Esophagus (tissue), 2 donors: ENCODE results near the gene IFI6. TPM values are rescaled to one million over a fixed set of nuclear protein-coding genes. Genes with fewer than 3 reads are reported as not detected.
"Not testable (repeated sequence)": the region's sequence is repeated elsewhere in the genome, so short reads cannot be mapped to it uniquely, and the experiment has no call there.

Experiments used
- H3K27ac ChIP-seq, 2 donors: one replicate each; pipeline ENCODE4 v1.5.1; 2013; ENCODE audit warnings: low read depth in 2 of 2, mild to moderate bottlenecking in 2 of 2, inconsistent platforms in 1 of 2, low read length in 1 of 2, moderate library complexity in 1 of 2
- H3K27me3 ChIP-seq, 2 donors: one replicate each; pipeline ENCODE4 v1.6.1; 2013; ENCODE audit warnings: low read length in 2 of 2, control low read depth in 1 of 2, mild to moderate bottlenecking in 1 of 2; ENCODE audit not compliant: insufficient read depth in 2 of 2, control insufficient read depth in 1 of 2
- H3K36me3 ChIP-seq, 2 donors: one replicate each; pipeline ENCODE4 v1.6.1; 2013; ENCODE audit warnings: low read length in 1 of 2; ENCODE audit not compliant: control insufficient read depth in 2 of 2, insufficient read depth in 2 of 2
- H3K4me1 ChIP-seq, 2 donors: one replicate each; pipeline ENCODE4 v1.6.1; 2013; ENCODE audit warnings: low read length in 1 of 2; ENCODE audit not compliant: control insufficient read depth in 2 of 2, insufficient read depth in 2 of 2
- H3K4me3 ChIP-seq, 2 donors: one replicate each; pipeline ENCODE4 v1.5.1; 2013; ENCODE audit warnings: low read length in 2 of 2, mild to moderate bottlenecking in 2 of 2, low read depth in 1 of 2, moderate library complexity in 1 of 2
- H3K9me3 ChIP-seq, 2 donors: one replicate each; pipeline ENCODE4 v1.6.1; 2013; ENCODE audit warnings: mild to moderate bottlenecking in 2 of 2, low read depth in 1 of 2, low read length in 1 of 2, moderate library complexity in 1 of 2; ENCODE audit not compliant: control insufficient read depth in 2 of 2, insufficient read depth in 1 of 2
- WGBS, 2 donors: extraction: QIAGEN DNeasy Blood & Tissue Kit; methylation state at CpG; one replicate each; pipeline ENCODE4 v1.1.7; 2013; 5-methylcytosine and 5-hydroxymethylcytosine counted together
- polyA plus RNA-seq, 2 donors: library from polyadenylated mRNA; stranded (reverse); fragments of 200-250 nt; gene quantifications; one replicate each; pipeline ENCODE4 v1.2.3, GENCODE V29; 2013
- donor health status: healthy with polysubstance abuse.
- donor health status: Bipolar disorder and iron deficiency.

The IFI6 gene
- 1 to 10 TPM; 7.0 to 9.6 TPM for polyA plus RNA-seq

- Histone ChIP-seq H3K27ac (peak within 1 kb of the TSS; percentile 92 to 93), H3K27me3 (no peaks in the 10 kb centered on the region), H3K4me1 (no peaks in the 10 kb centered on the region), H3K9me3 (no peaks in the 10 kb centered on the region), H3K36me3 (no peaks in the 10 kb centered on the region), H3K4me3 (peak within 1 kb of the TSS; percentile 45 to 48)
- 0 to 1% methylated on average over 10 of the region's 10 CpGs for WGBS, 2 donors
Observed at GRCh38 chr1:27671964-27672749, at the start of gene IFI6. TSS of gene IFI6 (minus strand) at chr1:27672192. CDS start at chr1:27669314, 2,878 bp downstream.

GRCh38 chr1:27719286-27720251 lies 47.6 kb upstream of the IFI6 start:
- Histone ChIP-seq H3K4me3 (no peak overlapping the region), H3K36me3 (no peaks in the 10 kb centered on the region), H3K27me3 (no peaks in the 10 kb centered on the region), H3K4me1 (no peaks in the 10 kb centered on the region), H3K9me3 (no peaks in the 10 kb centered on the region), H3K27ac (no peak overlapping the region)
- 47 to 60% methylated on average over 5 of the region's 5 CpGs for WGBS, 2 donors

- Histone ChIP-seq H3K27ac (no peak overlapping the region), H3K4me1 (no peaks in the 10 kb centered on the region), H3K4me3 (no peak overlapping the region), H3K27me3 (no peaks in the 10 kb centered on the region), H3K9me3 (no peaks in the 10 kb centered on the region), H3K36me3 (no peaks in the 10 kb centered on the region)
- WGBS, 2 donors: 71 to 78% methylated on average over 2 of the region's 2 CpGs
Observed at GRCh38 chr1:27716262-27716895, 44.4 kb upstream of the IFI6 start.

- H3K4me1 ChIP-seq: no peaks in the 10 kb centered on the region
- H3K27me3 ChIP-seq: no peaks in the 10 kb centered on the region
- 71% methylated on average over 3 of the region's 3 CpGs for WGBS, 2 donors
- H3K9me3 ChIP-seq: no peaks in the 10 kb centered on the region
- H3K27ac ChIP-seq: no peak overlapping the region
- no peak overlapping the region for H3K4me3 ChIP-seq
- H3K36me3 ChIP-seq: no peaks in the 10 kb centered on the region
Observed at GRCh38 chr1:27713869-27714513, 42.0 kb upstream of the IFI6 start.

- WGBS, 2 donors: 53 to 63% methylated on average over 3 of the region's 3 CpGs
- H3K4me3 ChIP-seq: no peak overlapping the region
- no peak overlapping the region for H3K27ac ChIP-seq
- H3K9me3 ChIP-seq: no peaks in the 10 kb centered on the region
- H3K27me3 ChIP-seq: no peaks in the 10 kb centered on the region
- H3K36me3 ChIP-seq: no peaks in the 10 kb centered on the region
- H3K4me1 ChIP-seq: no peaks in the 10 kb centered on the region
Observed at GRCh38 chr1:27713139-27713725, 41.2 kb upstream of the IFI6 start.

- H3K36me3 ChIP-seq: no peaks in the 10 kb centered on the region
- WGBS, 2 donors: 93 to 96% methylated on average over 2 of the region's 2 CpGs
- no peak overlapping the region for H3K27ac ChIP-seq
- H3K4me1 ChIP-seq: no peaks in the 10 kb centered on the region
- H3K27me3 ChIP-seq: no peaks in the 10 kb centered on the region
- no peaks in the 10 kb centered on the region for H3K9me3 ChIP-seq
- no peak overlapping the region for H3K4me3 ChIP-seq
Observed at GRCh38 chr1:27710574-27710973, 38.6 kb upstream of the IFI6 start.

- WGBS, 2 donors: 66 to 74% methylated on average over 2 of the region's 2 CpGs
- H3K4me1 ChIP-seq: no peaks in the 10 kb centered on the region
Observed at GRCh38 chr1:27705545-27705944, 33.6 kb upstream of the IFI6 start.

GRCh38 chr1:27704958-27705357 lies 33.0 kb upstream of the IFI6 start:
- Histone ChIP-seq H3K4me3 (no peak overlapping the region), H3K9me3 (no peaks in the 10 kb centered on the region), H3K4me1 (no peaks in the 10 kb centered on the region), H3K36me3 (no peaks in the 10 kb centered on the region), H3K27me3 (no peaks in the 10 kb centered on the region), H3K27ac (no peak overlapping the region)
- WGBS, 2 donors: 79 to 86% methylated on average over 4 of the region's 4 CpGs

More at GRCh38 chr1:27705545-27705944, 33.6 kb upstream of the IFI6 start:
- no peaks in the 10 kb centered on the region for H3K9me3 ChIP-seq
- H3K27me3 ChIP-seq: no peaks in the 10 kb centered on the region
- no peaks in the 10 kb centered on the region for H3K36me3 ChIP-seq
- no peak overlapping the region for H3K27ac ChIP-seq
- H3K4me3 ChIP-seq: no peak overlapping the region

GRCh38 chr1:27696835-27697234 lies 24.8 kb upstream of the IFI6 start:
- H3K4me1 ChIP-seq, H3K4me3 ChIP-seq, H3K27me3 ChIP-seq, H3K36me3 ChIP-seq, H3K9me3 ChIP-seq, H3K27ac ChIP-seq: not testable (repeated sequence)
- 81 to 83% methylated on average over 9 of the region's 9 CpGs for WGBS, 2 donors
